Suprapubic skin (tissue), 4 donors: ENCODE measurements around the gene PXT1. TPM values are rescaled to one million over a fixed set of nuclear protein-coding genes. Genes with fewer than 3 reads are reported as not detected.
"Not testable (repeated sequence)": the region's sequence is repeated elsewhere in the genome, so short reads cannot be mapped to it uniquely, and the experiment has no call there.

Experiments
- DNase-seq, 2 donors: peaks; one replicate each; pipeline ENCODE4 v3.0.0-alpha.2; 2019; ENCODE audit warnings: low spot score in 2 of 2
- H3K27ac ChIP-seq: fragments of 200-600 bp; sonication (generic); one replicate; pipeline ENCODE4 v1.5.1; 2019
- H3K27me3 ChIP-seq: fragments of 200-600 bp; sonication (generic); one replicate; pipeline ENCODE4 v1.5.1; 2019
- H3K36me3 ChIP-seq: fragments of 200-600 bp; sonication (generic); one replicate; pipeline ENCODE4 v1.5.1; 2019
- H3K4me1 ChIP-seq: fragments of 200-600 bp; sonication (generic); one replicate; pipeline ENCODE4 v1.5.1; 2019
- H3K4me3 ChIP-seq: fragments of 200-600 bp; sonication (generic); one replicate; pipeline ENCODE4 v1.5.1; 2019; ENCODE audit warnings: mild to moderate bottlenecking
- H3K9me3 ChIP-seq: fragments of 200-600 bp; sonication (generic); one replicate; pipeline ENCODE4 v1.5.1; 2019
- CTCF ChIP-seq, 2 donors: fragments of 200-600 bp in 1 of 2; fragments of 450-650 bp in 1 of 2; sonication (generic) in 1 of 2; IDR thresholded peaks; one replicate each; pipeline ENCODE4 v1.5.1; 2016 to 2019; ENCODE audit warnings: antibody characterized with exemption in 2 of 2, mild to moderate bottlenecking in 1 of 2, moderate library complexity in 1 of 2
- EP300 ChIP-seq: sonication (generic); formaldehyde crosslinking; IDR thresholded peaks from one replicate; pipeline ENCODE4 v1.6.1; 2017; ENCODE audit warnings: antibody characterized with exemption
- POLR2A ChIP-seq, 2 donors: fragments of 450-650 bp; IDR thresholded peaks; one replicate each; pipeline ENCODE4 v1.6.1; 2017; ENCODE audit warnings: antibody characterized with exemption in 2 of 2, mild to moderate bottlenecking in 2 of 2, moderate library complexity in 2 of 2
- POLR2AphosphoS5 ChIP-seq, 3 donors: sonication (generic); formaldehyde crosslinking; IDR thresholded peaks; one replicate each; pipeline ENCODE4 v1.6.1; 2017; ENCODE audit warnings: antibody characterized with exemption in 3 of 3
- WGBS: methylation state at CpG from one replicate; pipeline ENCODE4 v1.1.5; 2018; 5-methylcytosine and 5-hydroxymethylcytosine counted together
- total RNA-seq, 4 donors: library from RNA; depleted of rRNA; stranded (reverse); fragments of >200 nt; gene quantifications; one replicate each; pipeline ENCODE4 v1.1.0, GENCODE V29; 2016

The PXT1 gene
- total RNA-seq, 4 donors from 2014 or later: not detected

GRCh38 chr6:36364669-36365479 is 77.8 kb downstream of the PXT1 start:
- Histone ChIP-seq H3K27ac (no peak overlapping the region), H3K36me3 (no peaks in the 10 kb centered on the region), H3K4me1 (peaks cover 8% of the 10 kb centered on the region), H3K27me3 (no peaks in the 10 kb centered on the region), H3K4me3 (no peak overlapping the region), H3K9me3 (no peaks in the 10 kb centered on the region)
- no peak for DNase-seq
- WGBS: 76% methylated on average over 18 of the region's 19 CpGs
- TF ChIP-seq POLR2AphosphoS5 (IDR thresholded peaks at IDR 0.05) (no peak), EP300 (no peak), CTCF (IDR thresholded peaks at IDR 0.05) (no peak), POLR2A (IDR thresholded peaks at IDR 0.05) (no peak)

- not testable (repeated sequence) for H3K36me3 ChIP-seq, H3K4me1 ChIP-seq, H3K27me3 ChIP-seq, H3K27ac ChIP-seq, DNase-seq, H3K9me3 ChIP-seq, H3K4me3 ChIP-seq
- WGBS: 91% methylated on average over 14 of the region's 34 CpGs
Measured at GRCh38 chr6:36364061-36364635, 78.5 kb downstream of the PXT1 start.

- H3K27ac ChIP-seq, H3K4me3 ChIP-seq, H3K36me3 ChIP-seq, H3K9me3 ChIP-seq, H3K27me3 ChIP-seq, DNase-seq: not testable (repeated sequence)
- WGBS: 76% methylated on average over 13 of the region's 13 CpGs
- H3K4me1 ChIP-seq: peaks cover 12% of the 10 kb centered on the region
Measured at GRCh38 chr6:36363371-36363752, 79.3 kb downstream of the PXT1 start.

- DNase-seq: no peak
- H3K36me3 ChIP-seq: no peaks in the 10 kb centered on the region
- H3K9me3 ChIP-seq: no peaks in the 10 kb centered on the region
- H3K27me3 ChIP-seq: no peaks in the 10 kb centered on the region
- WGBS: 89% methylated on average over 24 of the region's 25 CpGs
- H3K4me3 ChIP-seq: no peak overlapping the region
- TF ChIP-seq EP300: no peak
- no peak for TF ChIP-seq CTCF (IDR thresholded peaks at IDR 0.05)
- no peak for TF ChIP-seq POLR2AphosphoS5 (IDR thresholded peaks at IDR 0.05)
- no peak for TF ChIP-seq POLR2A (IDR thresholded peaks at IDR 0.05)
- H3K27ac ChIP-seq: no peak overlapping the region
- peaks cover 12% of the 10 kb centered on the region for H3K4me1 ChIP-seq
Measured at GRCh38 chr6:36362551-36363370, 79.9 kb downstream of the PXT1 start.

GRCh38 chr6:36361071-36361470 is 81.6 kb downstream of the PXT1 start:
- no peaks in the 10 kb centered on the region for H3K36me3 ChIP-seq
- no peaks in the 10 kb centered on the region for H3K9me3 ChIP-seq
- H3K27ac ChIP-seq: no peak overlapping the region
- H3K4me1 ChIP-seq: peaks cover 12% of the 10 kb centered on the region
- TF ChIP-seq EP300: no peak
- TF ChIP-seq POLR2AphosphoS5 (IDR thresholded peaks at IDR 0.05): no peak
- TF ChIP-seq POLR2A (IDR thresholded peaks at IDR 0.05): no peak
- TF ChIP-seq CTCF (IDR thresholded peaks at IDR 0.05): no peak
- H3K27me3 ChIP-seq: no peaks in the 10 kb centered on the region
- no peak overlapping the region for H3K4me3 ChIP-seq
- WGBS: 91% methylated on average over 11 of the region's 11 CpGs
- DNase-seq: no peak
